Measurements from ENCODE around the gene RUBCNL.

DNA sequence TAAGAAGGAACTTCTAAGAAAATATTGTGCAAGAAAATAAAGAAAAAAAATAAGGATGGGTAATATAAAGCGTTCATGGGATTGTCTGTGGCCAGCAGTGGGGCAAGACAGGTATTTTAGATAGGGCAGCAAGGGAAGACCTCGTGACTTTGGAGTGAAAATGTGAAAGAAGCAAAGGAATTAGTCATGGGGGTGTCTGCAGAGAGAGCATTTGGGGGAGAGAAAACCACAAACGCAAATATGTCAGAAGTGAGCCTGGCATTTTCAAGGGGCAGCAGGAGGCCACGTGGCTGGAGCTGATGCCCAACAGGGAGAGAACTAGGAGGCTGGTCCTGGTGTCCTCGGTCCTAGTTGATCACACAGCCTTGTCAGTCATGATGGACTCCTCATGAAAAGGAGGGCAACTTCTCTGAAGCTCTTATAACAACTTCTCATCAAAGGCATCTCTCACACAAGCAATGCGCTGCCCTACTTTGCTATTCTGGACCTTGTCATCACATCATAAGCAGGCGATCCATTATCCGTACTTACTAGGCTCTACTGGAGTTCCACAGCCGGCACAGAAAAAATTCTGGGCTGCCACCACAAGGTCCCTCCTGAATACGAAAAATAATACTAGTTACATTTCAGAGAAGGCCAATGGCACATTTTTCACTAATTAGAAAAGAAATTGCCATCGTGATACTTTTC lies 31.0 kb downstream of the RUBCNL start:
- TF ChIP-seq CTCF (conservative IDR thresholded peaks at IDR 0.05; ENCODE audit: low read length): no peak
- TF ChIP-seq EZH2phosphoT487 (IDR thresholded peaks at IDR 0.05; ENCODE audit: borderline replicate concordance): no peak

Measured in Loucy (cell line).